NOMO-1 (cell line): ENCODE measurements around the gene MYO7A.

ENCODE experiments used
- DNase-seq, 2 experiments: peaks; one replicate each; lab custom pipeline; 2025; ENCODE audit not compliant: unreplicated experiment in 2 of 2; lab: John Stamatoyannopoulos, UW

The MYO7A gene

DNA sequence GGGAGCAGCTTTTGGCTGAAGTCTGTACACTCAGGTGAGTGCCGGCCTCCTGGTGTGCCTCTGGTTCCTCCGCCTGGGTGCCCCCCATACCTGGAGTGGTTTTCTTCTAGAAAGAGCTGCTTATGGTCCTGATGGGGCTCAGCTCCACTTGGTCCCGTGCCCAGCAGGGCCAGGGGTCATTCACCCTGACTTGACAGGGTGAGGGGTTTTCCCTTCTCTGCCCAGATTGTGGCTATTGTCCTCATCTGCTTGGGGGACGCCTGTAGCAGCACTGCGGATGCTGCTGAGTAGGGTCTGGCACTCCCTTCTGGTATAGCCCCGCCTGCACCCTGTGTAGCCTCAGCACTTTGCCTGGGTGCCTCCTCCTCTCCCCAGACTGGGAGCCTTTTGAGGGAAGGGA lies 17.2 kb upstream of the MYO7A start:
- no peak for DNase-seq

DNA sequence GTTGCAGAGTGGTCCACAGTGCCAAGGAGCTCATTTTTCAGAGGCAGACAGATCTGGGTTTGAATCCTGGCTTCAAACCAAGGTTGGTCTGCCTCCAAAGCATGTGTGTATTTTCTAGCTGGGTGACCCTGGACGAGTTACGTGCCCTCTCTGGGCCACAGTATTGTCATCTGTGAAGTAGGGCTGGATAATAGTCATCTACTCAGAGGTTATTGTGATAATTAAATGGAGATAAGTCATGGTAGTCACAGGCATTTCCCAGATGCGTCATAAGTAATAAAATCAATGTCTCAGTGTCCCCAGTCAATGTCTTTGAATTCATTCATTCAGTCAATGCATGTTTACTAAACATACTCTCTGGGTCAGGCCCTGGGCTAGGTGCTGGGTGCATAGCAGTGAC lies 16.8 kb upstream of the MYO7A start:
- no peak for DNase-seq

DNA sequence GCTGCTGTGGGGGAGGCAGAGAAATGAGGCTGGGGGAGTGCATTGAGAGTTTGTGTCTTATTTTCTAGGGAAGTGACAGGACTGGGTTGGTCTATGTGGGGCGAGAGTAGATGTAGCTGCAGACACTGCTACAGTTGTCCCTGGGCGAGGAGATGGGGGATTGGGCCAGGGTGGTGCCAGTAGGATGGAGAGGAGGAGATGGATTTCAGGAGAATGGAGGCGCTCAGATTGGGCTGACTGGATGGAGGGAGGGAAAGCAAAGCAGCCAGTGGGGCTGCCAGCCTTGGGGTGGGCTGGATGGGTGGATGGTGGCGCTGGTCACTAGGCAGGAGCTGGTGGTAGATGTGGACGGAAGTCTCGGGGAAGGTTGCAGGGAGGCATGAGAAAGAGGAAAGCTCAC lies 16.1 kb upstream of the MYO7A start:
- DNase-seq: no peak

DNA sequence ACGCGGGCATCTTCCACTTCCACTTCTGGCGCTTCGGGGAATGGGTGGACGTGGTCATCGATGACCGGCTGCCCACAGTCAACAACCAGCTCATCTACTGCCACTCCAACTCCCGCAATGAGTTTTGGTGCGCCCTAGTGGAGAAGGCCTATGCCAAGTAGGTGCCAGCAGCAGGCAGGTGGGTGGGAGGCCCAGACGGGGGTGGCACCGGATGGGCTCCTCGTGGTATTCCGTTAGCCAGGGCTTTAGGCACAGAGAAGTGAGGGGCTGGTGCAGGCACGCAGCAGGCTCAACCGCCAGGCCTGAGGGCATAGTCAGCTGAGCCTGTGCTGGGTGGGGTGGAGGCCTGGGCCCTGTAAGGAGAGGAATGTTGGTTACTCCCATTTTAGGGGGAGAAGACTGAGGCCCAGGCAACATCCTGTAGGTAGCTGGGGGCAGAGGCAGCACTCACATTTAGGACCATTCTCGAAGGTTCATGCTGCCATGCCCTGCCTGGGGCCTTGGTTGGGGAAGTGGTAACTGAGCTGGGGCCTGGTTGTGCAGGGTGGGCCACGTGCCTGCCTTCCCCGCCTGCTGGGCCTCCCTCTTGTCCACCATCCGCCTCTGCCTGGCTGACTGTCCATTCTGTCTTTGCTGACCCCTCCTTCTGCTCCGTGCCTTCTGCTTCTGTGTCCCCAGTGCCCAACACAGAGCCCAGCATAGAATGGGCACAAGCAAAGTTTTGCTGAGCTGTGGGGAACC lies 15.2 kb upstream of the MYO7A start:
- no peak for DNase-seq

DNA sequence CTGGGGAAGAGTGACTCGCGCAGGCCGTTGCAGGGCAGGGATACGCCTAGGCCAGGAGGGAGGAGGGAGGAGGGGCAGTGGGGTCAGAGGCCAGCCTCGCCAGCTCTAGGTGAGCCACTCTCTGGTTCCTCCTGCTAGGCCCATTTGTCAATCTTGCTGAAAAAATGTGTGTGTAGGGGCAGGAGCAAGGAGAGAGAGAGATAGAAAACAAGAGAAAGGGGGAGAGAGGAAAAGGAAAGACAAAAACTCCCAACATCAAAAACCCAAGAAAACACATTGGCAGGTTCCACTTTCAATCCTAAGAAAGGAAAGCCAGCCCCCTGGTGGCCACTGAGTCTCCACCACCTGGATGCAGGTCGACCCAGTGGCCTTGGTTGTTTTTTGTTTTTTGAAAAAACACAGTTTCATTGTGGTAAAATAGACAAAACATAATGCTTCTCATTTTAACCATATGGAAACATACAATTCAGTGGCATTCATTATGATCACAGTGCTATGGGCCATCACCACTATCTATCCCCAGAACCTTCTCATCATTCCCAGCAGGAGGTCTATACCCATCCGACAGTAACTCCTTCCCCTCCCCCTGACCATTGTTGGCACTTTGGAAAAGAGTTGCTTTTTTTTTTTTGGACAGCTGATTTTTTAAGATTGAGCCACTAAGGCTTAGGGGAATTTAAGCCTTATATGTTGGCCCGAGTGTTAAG lies 14.5 kb upstream of the MYO7A start:
- peak in 1 of 2 experiments; percentile 15 for DNase-seq

DNA sequence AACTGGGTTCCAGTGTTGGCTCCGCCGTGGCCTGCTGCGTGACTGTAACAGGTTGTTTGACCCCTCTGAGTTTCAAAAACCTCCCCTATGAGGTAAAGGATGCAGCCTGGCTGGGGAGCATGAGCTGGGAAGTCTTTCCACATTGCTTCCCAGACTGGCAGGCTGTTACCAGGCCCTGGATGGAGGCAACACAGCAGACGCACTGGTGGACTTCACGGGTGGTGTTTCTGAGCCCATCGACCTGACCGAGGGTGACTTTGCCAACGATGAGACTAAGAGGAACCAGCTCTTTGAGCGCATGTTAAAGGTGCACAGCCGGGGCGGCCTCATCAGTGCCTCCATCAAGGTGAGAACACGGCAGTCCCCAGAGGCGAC lies 14.0 kb upstream of the MYO7A start:
- no peak for DNase-seq

DNA sequence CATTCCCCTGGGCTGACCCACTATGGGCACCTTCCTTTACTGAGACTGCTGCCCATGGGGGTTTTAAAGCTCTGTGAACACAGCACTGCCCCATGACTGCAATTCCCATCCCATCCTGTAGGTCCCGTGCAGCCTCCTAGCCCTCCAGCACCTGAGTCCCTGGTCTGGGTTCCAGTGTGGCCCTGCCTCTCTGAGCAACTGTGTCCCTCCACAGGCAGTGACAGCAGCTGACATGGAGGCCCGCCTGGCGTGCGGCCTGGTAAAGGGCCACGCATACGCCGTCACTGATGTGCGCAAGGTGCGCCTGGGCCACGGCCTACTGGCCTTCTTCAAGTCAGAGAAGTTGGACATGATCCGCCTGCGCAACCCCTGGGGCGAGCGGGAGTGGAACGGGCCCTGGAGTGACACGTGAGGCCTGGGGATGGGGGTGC lies 12.8 kb upstream of the MYO7A start:
- DNase-seq: no peak

DNA sequence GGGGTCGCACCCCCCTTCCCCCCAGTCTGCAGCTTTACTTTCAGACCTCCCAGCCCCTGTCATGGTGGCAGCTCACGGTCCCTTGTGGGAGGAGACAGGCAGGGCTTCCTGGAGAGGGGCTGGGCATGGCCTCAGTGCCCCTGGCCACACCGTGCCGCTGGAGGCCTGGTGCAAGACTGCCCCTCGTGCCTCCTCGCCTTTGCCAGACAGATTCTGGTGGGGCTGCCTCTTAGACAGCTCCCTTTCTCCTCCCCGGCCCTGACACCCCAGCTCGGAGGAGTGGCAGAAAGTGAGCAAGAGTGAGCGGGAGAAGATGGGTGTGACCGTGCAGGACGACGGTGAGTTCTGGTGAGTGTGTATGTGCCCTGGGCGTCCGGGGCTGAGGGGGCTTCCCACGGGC lies 12.1 kb upstream of the MYO7A start:
- DNase-seq: no peak

DNA sequence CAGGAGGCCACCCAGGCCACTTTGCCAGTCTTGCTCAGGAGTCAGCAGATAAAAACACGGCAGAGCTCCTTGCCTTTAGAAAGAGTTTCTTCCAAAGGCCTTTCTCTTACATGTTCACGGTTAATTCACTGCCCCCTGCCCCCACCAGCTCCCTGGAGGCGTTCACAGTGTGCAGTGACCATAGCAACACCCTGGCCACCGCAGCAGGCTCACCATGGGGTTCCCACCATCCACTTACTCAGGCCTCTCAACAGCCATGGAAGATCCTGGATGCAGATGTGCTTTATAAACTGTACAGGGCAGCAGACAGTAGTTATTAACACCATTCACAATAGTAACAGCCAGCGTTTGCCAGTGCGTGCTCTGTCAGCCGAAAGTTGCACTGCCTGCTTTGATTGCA lies 10.6 kb upstream of the MYO7A start:
- no peak for DNase-seq

DNA sequence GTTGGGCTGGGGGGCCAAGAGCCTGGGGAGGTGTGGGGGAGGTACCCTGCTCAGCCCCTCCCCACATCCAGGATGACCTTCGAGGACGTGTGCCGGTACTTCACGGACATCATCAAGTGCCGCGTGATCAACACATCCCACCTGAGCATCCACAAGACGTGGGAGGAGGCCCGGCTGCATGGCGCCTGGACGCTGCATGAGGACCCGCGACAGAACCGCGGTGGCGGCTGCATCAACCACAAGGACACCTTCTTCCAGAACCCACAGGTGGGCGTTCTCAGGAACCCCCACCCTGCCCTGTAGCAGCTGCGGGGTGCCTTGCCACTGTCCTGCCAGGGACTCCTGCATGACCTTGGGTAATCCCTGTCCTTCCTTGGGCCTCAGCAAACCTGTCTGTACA lies 10.0 kb upstream of the MYO7A start:
- no peak for DNase-seq

DNA sequence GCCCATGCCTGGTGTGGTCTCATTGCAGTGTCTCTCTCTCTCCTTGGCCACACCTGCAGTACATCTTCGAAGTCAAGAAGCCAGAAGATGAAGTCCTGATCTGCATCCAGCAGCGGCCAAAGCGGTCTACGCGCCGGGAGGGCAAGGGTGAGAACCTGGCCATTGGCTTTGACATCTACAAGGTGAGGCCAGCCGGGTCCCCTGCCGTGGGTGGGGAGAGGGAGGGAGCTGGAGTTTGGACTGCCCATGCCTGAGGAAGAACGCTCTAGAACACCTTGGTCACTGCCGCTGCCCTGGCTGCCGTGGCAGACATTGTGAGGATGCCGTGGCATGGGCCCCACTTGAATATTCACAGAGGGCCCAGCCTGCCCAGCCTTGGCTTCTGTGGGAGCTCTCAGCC lies 9.1 kb upstream of the MYO7A start:
- no peak for DNase-seq

DNA sequence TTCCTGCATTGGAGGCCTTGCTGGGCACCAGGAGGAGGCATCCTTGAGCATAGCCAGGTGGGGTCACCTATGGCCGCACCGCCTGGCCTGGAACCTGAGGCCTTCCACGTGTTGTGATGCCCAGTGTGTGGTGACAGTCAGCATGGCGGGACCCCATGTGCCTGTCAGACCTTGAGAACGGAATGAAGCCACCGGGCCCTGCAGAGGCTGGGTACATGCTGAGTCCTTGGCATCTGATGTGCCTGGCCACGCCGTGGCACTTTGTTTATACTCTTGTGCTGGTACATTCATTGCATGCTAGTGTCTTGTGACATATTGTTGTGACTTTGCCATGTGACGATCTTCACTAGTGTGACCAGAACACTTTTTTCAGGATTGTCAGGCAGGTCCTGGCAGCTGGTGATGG lies 8.5 kb upstream of the MYO7A start:
- no peak for DNase-seq

DNA sequence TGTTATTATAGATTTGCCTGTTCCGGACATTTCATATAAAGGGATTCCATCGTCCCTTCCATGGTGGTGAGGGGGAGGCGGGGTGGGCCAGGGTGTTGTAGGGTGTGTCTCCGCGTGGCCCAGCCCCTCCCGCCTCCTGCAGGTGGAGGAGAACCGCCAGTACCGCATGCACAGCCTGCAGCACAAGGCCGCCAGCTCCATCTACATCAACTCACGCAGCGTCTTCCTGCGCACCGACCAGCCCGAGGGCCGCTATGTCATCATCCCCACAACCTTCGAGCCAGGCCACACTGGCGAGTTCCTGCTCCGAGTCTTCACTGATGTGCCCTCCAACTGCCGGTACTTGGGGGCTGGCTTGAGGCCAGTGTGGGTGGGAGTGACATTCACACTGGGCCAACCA lies 7.5 kb upstream of the MYO7A start:
- no peak for DNase-seq

DNA sequence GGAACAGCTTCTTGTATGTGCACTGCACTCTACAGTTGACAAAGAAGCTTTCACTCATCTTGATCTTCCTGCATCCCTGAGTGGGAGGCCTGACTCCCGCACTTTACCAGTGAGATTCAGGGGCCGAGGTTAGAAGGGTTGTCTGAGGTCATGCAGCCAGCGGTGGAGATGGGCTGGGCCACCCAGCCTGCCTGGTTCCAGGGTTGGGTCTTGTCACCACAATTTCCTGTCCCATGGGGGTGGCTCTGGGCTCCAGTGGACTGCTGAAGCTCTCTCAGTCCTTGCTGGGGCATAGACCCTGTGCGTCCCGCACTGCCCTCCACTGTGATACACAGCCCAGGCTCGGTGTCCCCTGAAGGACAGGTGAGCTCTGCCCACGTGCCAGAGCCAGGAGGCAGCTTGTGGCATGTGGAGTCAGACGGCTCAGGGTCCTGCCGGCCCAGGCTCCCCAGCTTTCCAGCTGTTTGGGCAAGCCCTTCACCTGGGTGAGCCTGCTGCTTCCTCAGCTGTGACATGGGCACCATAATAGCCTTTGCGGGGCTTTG lies 6.9 kb upstream of the MYO7A start:
- no peak for DNase-seq

DNA sequence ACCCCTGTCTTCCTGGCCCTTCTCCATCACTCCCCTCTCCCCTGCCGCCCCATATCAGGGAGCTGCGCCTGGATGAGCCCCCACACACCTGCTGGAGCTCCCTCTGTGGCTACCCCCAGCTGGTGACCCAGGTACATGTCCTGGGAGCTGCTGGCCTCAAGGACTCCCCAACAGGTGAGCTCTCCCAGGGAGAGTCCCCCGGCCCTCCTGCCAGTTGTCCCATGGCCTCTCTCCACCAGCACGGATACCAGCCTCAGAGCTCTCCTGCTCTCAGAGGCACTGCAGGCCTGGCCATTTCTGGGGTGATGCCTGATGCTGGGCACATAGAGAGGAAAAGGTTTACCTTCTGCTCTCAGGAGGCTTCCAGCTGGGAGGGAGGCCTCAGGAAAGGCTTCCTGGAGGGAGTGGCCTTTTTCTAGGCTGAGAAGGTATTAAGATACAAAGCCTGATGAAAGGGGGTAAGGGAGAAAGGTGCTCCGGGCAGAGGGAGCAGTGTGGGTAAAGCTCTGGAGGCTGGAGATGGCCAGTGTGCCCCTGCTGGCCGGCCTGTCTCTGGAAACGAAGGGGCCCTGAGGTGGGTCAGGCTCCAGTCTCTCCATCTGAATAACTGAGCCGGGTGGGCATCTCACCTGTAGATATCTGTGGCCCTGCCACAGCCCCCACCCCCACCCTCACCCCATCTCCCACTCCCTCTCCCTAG lies 6.0 kb upstream of the MYO7A start:
- no peak for DNase-seq

DNA sequence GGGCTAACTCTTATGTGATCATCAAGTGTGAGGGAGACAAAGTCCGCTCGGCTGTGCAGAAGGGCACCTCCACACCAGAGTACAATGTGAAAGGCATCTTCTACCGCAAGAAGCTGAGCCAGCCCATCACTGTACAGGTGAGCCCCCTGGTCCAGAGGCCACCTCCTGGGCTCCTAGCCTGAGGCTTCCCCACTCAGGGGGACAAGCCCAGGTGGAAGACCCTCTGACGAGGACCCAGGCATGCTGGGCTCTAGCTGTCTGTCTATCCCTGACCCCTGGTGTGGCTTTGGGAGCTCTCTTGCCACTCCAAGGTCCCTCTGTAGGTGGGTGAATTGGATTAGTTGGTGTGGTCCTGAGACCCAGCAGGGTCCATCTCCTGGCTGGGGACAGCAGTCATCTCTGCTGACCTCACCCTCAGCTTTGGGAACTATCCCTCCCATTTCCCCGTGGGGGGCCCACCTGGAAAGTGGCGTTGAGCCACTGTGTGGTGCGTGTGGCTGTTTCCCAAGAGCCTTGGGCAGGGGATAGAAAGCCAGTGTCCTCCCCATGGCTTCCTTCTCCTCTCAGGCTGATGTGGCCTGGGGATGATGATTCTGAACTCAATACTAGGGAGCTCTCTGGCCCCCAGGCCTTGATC lies 5.4 kb upstream of the MYO7A start:
- no peak for DNase-seq

DNA sequence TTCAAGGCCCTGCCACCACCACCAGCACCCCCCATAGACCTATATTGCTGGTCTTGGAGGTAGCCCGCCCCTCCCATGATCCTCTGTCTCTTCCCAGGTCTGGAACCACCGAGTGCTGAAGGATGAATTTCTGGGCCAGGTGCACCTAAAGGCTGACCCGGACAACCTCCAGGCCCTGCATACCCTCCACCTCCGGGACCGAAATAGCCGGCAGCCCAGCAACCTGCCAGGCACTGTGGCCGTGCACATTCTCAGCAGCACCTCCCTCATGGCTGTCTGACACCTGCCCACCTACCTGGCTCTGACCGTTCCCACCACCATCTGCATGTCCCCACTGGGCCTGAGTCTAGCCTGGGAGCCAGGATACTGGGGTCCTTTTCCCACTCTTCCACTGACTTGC lies 4.5 kb upstream of the MYO7A start:
- DNase-seq: no peak

DNA sequence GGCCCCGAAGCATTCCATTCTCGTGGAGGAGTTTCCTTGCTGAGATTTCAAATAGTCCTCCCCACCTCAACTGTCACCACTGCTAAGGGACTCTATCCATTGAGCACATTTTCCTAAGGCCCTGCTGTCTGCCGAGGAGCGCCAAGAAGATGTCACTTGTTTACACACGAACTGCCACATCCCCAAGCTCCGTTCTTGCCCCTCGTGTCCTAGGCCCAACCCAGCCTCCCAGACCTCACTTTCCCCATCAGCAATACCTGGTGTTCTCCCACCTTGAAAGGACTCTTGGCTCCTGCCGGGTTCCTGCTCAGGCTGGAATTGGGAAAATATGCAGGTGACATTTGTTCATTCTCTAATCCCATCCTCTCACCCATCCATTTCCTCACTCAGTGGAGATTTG lies 4.0 kb upstream of the MYO7A start:
- no peak for DNase-seq

DNA sequence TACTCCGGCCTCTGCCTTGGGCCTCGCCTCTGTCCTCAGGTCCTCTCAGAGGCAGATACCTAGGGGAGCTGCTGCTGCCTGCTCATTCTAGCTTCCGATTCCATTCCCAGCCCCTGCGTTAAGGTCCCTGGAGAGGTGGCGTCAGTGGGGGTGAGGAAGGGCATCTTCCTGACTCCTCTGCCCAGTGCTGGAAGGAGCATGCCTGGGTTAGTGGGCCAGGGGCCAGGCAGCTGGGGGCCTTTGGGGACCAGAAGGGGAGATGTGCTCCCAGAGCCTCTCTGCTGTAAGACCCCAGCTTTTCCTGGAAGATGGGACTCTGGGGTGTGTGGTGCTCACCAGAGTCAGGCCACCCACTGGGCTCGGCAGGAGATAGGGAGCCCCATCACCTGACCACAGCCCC lies 3.6 kb upstream of the MYO7A start:
- DNase-seq: no peak

DNA sequence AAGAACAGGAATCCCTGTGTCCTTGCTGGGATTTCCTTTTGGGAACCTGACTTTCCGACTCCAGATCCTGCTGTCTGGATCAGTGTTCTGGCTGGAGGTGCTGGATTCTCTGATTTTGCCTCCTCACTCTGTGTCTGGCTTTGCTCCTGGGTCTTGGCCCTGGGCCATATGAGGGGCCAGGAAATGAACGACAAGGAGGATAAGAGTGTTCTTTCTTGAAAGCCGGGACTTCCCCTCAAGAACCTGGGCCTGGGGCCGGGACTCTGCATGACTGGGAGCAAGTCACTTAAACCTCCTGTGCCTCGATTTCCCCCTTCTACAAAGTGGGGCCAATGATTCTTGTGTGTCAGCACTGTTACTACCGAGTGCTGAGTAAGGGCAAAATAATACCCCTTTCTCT lies 2.9 kb upstream of the MYO7A start:
- DNase-seq: no peak

DNA sequence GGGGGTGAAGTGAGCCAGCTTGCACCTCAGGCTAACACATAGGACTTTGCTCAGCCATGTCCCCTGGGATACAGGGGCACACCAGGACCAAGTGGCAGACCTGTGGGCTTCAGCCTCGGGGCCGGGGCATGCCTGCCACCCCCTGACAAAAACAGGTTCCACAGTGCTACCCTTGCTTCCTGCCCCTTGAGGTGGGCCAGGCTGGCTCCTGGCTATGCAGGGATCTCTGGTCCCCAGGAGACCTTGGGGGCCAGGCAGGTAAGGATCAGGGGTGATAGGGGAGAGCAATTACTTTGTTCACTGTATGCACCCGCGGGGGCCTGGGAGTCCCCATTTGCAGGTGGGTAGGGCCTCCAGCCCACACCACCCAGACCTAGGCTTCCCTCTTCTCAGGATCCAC lies 2.4 kb upstream of the MYO7A start:
- no peak for DNase-seq
